Neural cell (in vitro differentiated cells): ENCODE measurements around the gene ENKD1. TPM values are rescaled to one million over a fixed set of nuclear protein-coding genes. Genes with fewer than 3 reads are reported as not detected.

ENCODE experiments used
- H2AFZ ChIP-seq: fragments of 200-600, 300-800 bp; sonication (generic), shearing (Covaris generic); 2 replicates; pipeline ENCODE4 v1.6.0; 2014; ENCODE audit warnings: low read depth, mild to moderate bottlenecking, antibody characterized with exemption, low read length, moderate library complexity
- H3F3A ChIP-seq: fragments of 200-600 bp; shearing (Covaris generic); 2 replicates; pipeline ENCODE4 v1.6.1; 2016; ENCODE audit warnings: mild to moderate bottlenecking, moderate library complexity, mixed read lengths, antibody characterized with exemption, low read length; ENCODE audit not compliant: insufficient read depth, poor library complexity, severe bottlenecking
- H3K27ac ChIP-seq: fragments of 200-600, 300-800 bp; sonication (generic), shearing (Covaris generic); 2 replicates; pipeline ENCODE4 v1.5.1; 2014; ENCODE audit warnings: mild to moderate bottlenecking, low read length, moderate library complexity
- H3K27me3 ChIP-seq: fragments of 300-800, 200-600 bp; sonication (generic), shearing (Covaris generic); 2 replicates; pipeline ENCODE4 v1.6.0; 2014; ENCODE audit warnings: mild to moderate bottlenecking, low read depth, low read length, moderate library complexity; ENCODE audit not compliant: insufficient read depth
- H3K36me3 ChIP-seq: fragments of 300-800, 200-600 bp; sonication (generic), shearing (Covaris generic); 2 replicates; pipeline ENCODE4 v1.5.1; 2014; ENCODE audit warnings: mild to moderate bottlenecking, antibody characterized with exemption, low read length, moderate library complexity; ENCODE audit not compliant: insufficient read depth
- H3K4me2 ChIP-seq: fragments of 300-800, 200-600 bp; sonication (generic), shearing (Covaris generic); 2 replicates; pipeline ENCODE4 v1.6.0; 2014; ENCODE audit warnings: mild to moderate bottlenecking, low read length
- H3K4me3 ChIP-seq: fragments of 300-800, 200-600 bp; sonication (generic), shearing (Covaris generic); 2 replicates; pipeline ENCODE4 v1.5.1; 2014; ENCODE audit warnings: mild to moderate bottlenecking, low read length, moderate library complexity
- H3K79me2 ChIP-seq: fragments of 200-600 bp; shearing (Covaris generic); replicated peaks from 2 replicates; pipeline ENCODE4 v1.6.0; 2014; ENCODE audit warnings: mild to moderate bottlenecking, low read length, moderate library complexity; ENCODE audit not compliant: insufficient read depth
- H3K9ac ChIP-seq: fragments of 300-800, 200-600 bp; sonication (generic), shearing (Covaris generic); 2 replicates; pipeline ENCODE4 v1.6.1; 2016; ENCODE audit warnings: mild to moderate bottlenecking, low read length, mixed read lengths
- H3K9me2 ChIP-seq: fragments of 200-600 bp; shearing (Covaris generic); 2 replicates; pipeline ENCODE4 v1.6.1; 2016; ENCODE audit warnings: mild to moderate bottlenecking, low read length, mixed read lengths; ENCODE audit not compliant: insufficient read depth
- H3K9me3 ChIP-seq: fragments of 200-600, 300-800 bp; sonication (generic), shearing (Covaris generic); 2 replicates; pipeline ENCODE4 v1.6.1; 2016; ENCODE audit warnings: mild to moderate bottlenecking, mixed run types, low read length, moderate library complexity, mixed read lengths
- H4K20me1 ChIP-seq: fragments of 200-600 bp; shearing (Covaris generic); 2 replicates; pipeline ENCODE4 v1.6.1; 2016; ENCODE audit warnings: mild to moderate bottlenecking, mixed run types; ENCODE audit not compliant: insufficient read depth
- CTCF ChIP-seq: fragments of 450-650 bp; IDR thresholded peaks from 2 replicates; pipeline ENCODE4 v1.5.1; 2014; ENCODE audit warnings: antibody characterized with exemption, mild to moderate bottlenecking, moderate library complexity; ENCODE audit not compliant: poor library complexity, severe bottlenecking
- EP300 ChIP-seq: fragments of 450-650 bp; conservative IDR thresholded peaks from 2 replicates; pipeline ENCODE4 v1.6.1; 2014; ENCODE audit warnings: antibody characterized with exemption, mild to moderate bottlenecking, moderate library complexity; ENCODE audit not compliant: poor library complexity, severe bottlenecking
- EZH2 ChIP-seq: fragments of 200-600, 300-800 bp; shearing (Covaris generic), sonication (generic); IDR thresholded peaks from 2 replicates; pipeline ENCODE4 v1.6.1; 2014; ENCODE audit warnings: antibody characterized with exemption, low read length, borderline replicate concordance, mild to moderate bottlenecking; ENCODE audit not compliant: insufficient read depth, poor library complexity, severe bottlenecking
- MXI1 ChIP-seq: fragments of 450-650 bp; conservative IDR thresholded peaks from 2 replicates; pipeline ENCODE4 v1.6.1; 2014; ENCODE audit warnings: antibody characterized with exemption, mild to moderate bottlenecking; ENCODE audit not compliant: poor library complexity, severe bottlenecking
- POLR2AphosphoS5 ChIP-seq: IDR thresholded peaks from 2 replicates; pipeline ENCODE4 v1.6.1; 2012
- RAD21 ChIP-seq: fragments of 450-650 bp; conservative IDR thresholded peaks from 2 replicates; pipeline ENCODE4 v1.6.1; 2014; ENCODE audit warnings: antibody characterized with exemption, mild to moderate bottlenecking, moderate library complexity
- REST ChIP-seq: IDR thresholded peaks from 2 replicates; pipeline ENCODE4 v1.6.1; 2012; ENCODE audit warnings: borderline replicate concordance
- SMC3 ChIP-seq: fragments of 450-650 bp; conservative IDR thresholded peaks from 2 replicates; pipeline ENCODE4 v1.6.1; 2014; ENCODE audit warnings: antibody characterized with exemption, mild to moderate bottlenecking, moderate library complexity; ENCODE audit not compliant: poor library complexity
- TAF1 ChIP-seq: IDR thresholded peaks from 2 replicates; pipeline ENCODE4 v1.6.1; 2012; ENCODE audit warnings: low read depth
- polyA plus RNA-seq: library from polyadenylated mRNA; depleted of rRNA; stranded (reverse); fragments of >200 nt; gene quantifications from 2 replicates; pipeline ENCODE4 v1.2.3, GENCODE V29; 2014

The ENKD1 gene
- polyA plus RNA-seq, 1 donor from 2014 or later: 36.6 TPM

DNA sequence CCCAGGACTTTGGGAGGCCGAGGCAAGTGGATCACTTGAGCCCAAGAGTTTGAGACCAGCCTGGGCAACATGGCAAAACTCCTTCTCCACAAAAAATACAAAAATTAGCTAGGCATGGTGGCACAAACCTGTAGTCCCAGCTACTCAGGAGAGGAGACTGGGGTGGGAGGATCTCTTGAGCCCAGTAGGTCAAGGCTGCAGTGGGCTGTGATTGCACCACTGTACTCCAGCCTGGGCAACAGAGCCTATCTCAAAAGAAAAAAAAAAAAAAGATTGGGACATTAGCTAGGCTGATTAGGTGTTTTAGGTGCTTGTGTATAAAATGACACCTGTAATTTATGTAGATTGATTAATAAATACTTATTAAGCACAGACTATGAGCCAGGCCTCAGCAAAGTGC, 42.5 kb upstream of the ENKD1 start:
- H3F3A ChIP-seq: no peaks in the 10 kb centered on the region
- H3K9ac ChIP-seq: no peak overlapping the region
- no peak overlapping the region for H2AFZ ChIP-seq
- no peak for TF ChIP-seq EZH2
- no peak for TF ChIP-seq TAF1
- no peak for TF ChIP-seq EP300
- no peak for TF ChIP-seq REST
- no peak for TF ChIP-seq POLR2AphosphoS5
- TF ChIP-seq RAD21: no peak
- TF ChIP-seq SMC3: no peak
- TF ChIP-seq MXI1: no peak
- no peak for TF ChIP-seq CTCF
- H3K9me2 ChIP-seq: no peaks in the 10 kb centered on the region
- no peak overlapping the region for H3K4me2 ChIP-seq
- H3K79me2 ChIP-seq: peaks cover 72% of the 10 kb centered on the region
- no peaks in the 10 kb centered on the region for H3K9me3 ChIP-seq
- no peaks in the 10 kb centered on the region for H3K27me3 ChIP-seq
- H3K36me3 ChIP-seq: no peaks in the 10 kb centered on the region
- H3K27ac ChIP-seq: no peak overlapping the region
- H4K20me1 ChIP-seq: peaks cover 13% of the 10 kb centered on the region
- H3K4me3 ChIP-seq: no peak overlapping the region

DNA sequence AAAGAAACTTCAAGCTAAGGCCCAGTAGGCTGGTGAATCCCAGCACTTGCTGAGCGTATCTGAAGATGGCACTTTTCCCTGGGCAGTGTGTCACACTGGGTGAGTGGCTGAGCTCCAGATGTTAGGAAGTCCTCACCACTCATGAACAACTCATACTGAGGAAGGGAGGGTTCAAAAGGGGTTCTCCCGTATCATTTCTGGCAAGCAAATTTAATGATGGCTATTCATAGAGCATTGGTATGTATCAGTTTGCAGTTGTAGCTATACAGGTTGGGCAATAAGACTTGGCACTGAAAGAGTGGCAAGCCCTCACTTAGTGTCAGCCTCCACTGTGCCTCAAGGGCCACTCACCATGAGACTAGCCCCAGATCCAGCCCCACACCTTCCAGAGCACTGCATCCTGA, 41.8 kb upstream of the ENKD1 start:
- H3K4me2 ChIP-seq: no peak overlapping the region
- no peak overlapping the region for H3K27ac ChIP-seq
- no peaks in the 10 kb centered on the region for H3K27me3 ChIP-seq
- H3K4me3 ChIP-seq: no peak overlapping the region
- peaks cover 68% of the 10 kb centered on the region for H3K79me2 ChIP-seq
- TF ChIP-seq RAD21: no peak
- TF ChIP-seq REST: no peak
- TF ChIP-seq MXI1: no peak
- TF ChIP-seq EZH2: no peak
- TF ChIP-seq EP300: no peak
- TF ChIP-seq SMC3: no peak
- TF ChIP-seq CTCF: no peak
- no peak for TF ChIP-seq TAF1
- TF ChIP-seq POLR2AphosphoS5: no peak
- no peaks in the 10 kb centered on the region for H3K9me3 ChIP-seq
- no peak overlapping the region for H3K9ac ChIP-seq
- H3K9me2 ChIP-seq: no peaks in the 10 kb centered on the region
- no peak overlapping the region for H2AFZ ChIP-seq
- no peaks in the 10 kb centered on the region for H3F3A ChIP-seq
- peaks cover 13% of the 10 kb centered on the region for H4K20me1 ChIP-seq
- H3K36me3 ChIP-seq: no peaks in the 10 kb centered on the region
